SKM-1 treated with dmso at 0.1 percent for 144 hours (cell line): ENCODE measurements around the gene RHOT1.

Experiments
- DNase-seq: peaks from one replicate; lab custom pipeline; 2025; ENCODE audit not compliant: unreplicated experiment; lab: John Stamatoyannopoulos, UW

Gene RHOT1

GRCh38 chr17:32266389-32267301 is 124.3 kb downstream of the RHOT1 start:
- no peak for DNase-seq

GRCh38 chr17:32267690-32268205 is 125.4 kb downstream of the RHOT1 start:
- DNase-seq: no peak

GRCh38 chr17:32268734-32269288 is 126.5 kb downstream of the RHOT1 start:
- no peak for DNase-seq

- no peak for DNase-seq
These were observed 127.1 kb downstream of the RHOT1 start for GRCh38 chr17:32269377-32269776.

GRCh38 chr17:32271844-32272243 is 129.5 kb downstream of the RHOT1 start:
- DNase-seq: no peak

GRCh38 chr17:32274101-32274500 is 131.8 kb downstream of the RHOT1 start:
- no peak for DNase-seq

GRCh38 chr17:32274643-32275042 is 132.3 kb downstream of the RHOT1 start:
- no peak for DNase-seq
